ACC112 (cell line): ENCODE measurements around the gene CCNH.
A peak's percentile ranks its signal among the peaks of the same experiment; 100 is the strongest.

Experiments
- H2AFZ ChIP-seq: fragments of 200-600 bp; sonication (generic); one replicate; pipeline ENCODE4 v1.6.0; 2017; ENCODE audit warnings: antibody characterized with exemption, low read length; ENCODE audit not compliant: unreplicated experiment
- H3K27ac ChIP-seq: fragments of 200-600 bp; sonication (generic); 2 replicates; pipeline ENCODE4 v1.5.1; 2014; ENCODE audit warnings: low read depth, mild to moderate bottlenecking, antibody characterized with exemption, low read length, moderate library complexity
- H3K27me3 ChIP-seq: fragments of 200-600 bp; sonication (generic); 2 replicates; pipeline ENCODE4 v1.6.1; 2014; ENCODE audit warnings: mild to moderate bottlenecking, antibody characterized with exemption, low read length, moderate library complexity, mixed read lengths; ENCODE audit not compliant: insufficient read depth
- H3K36me3 ChIP-seq: fragments of 200-600 bp; sonication (generic); 2 replicates; pipeline ENCODE4 v1.6.1; 2016; ENCODE audit warnings: mild to moderate bottlenecking, antibody characterized with exemption, low read length, moderate library complexity, mixed read lengths; ENCODE audit not compliant: insufficient read depth
- H3K4me1 ChIP-seq: fragments of 200-600 bp; sonication (generic); one replicate; pipeline ENCODE4 v1.6.1; 2016; ENCODE audit warnings: low read length, mixed read lengths; ENCODE audit not compliant: insufficient read depth, unreplicated experiment, control insufficient read depth
- H3K4me3 ChIP-seq: fragments of 200-600 bp; sonication (generic); 2 replicates; pipeline ENCODE4 v1.5.1; 2014; ENCODE audit warnings: mild to moderate bottlenecking, low read depth, low read length
- H3K79me2 ChIP-seq: fragments of 200-600 bp; sonication (generic); one replicate; pipeline ENCODE4 v1.6.0; 2016; ENCODE audit warnings: low read length; ENCODE audit not compliant: control insufficient read depth, unreplicated experiment, insufficient read depth

CCNH gene

DNA sequence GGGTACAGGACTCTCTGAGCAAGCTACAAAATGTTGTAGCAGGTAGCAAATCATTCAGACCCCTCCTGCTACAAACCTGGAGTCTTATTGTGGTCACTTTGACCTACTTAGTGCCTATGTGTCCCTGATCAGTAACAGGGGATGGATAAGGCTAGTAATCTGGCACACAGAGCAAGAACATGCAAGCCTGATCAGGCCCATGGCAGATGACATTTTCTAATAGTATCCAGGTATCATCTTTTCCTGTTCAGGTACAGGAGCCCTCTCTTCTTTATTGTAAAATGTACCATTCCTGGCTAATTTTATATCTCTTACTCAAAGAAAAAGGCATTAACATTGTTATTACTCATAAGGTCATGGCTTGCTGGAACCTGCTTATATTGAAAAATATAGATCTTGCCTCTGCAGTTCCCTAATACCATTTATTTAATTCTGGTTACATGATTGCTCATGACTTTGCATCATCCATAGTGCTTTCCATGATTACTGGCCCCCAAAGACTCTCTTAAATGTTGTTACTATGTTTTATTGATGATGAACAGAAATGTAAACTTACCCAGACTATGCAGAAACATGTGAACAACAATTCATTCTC is 18.2 kb upstream of the CCNH start:
- H3K79me2 ChIP-seq = no peaks in the 10 kb centered on the region
- no peaks in the 10 kb centered on the region for H3K36me3 ChIP-seq
- no peak overlapping the region for H2AFZ ChIP-seq
- peaks cover 20% of the 10 kb centered on the region; the same call in 1 of the 2 replicates for H3K27me3 ChIP-seq
- H3K4me1 ChIP-seq = no peaks in the 10 kb centered on the region
- no peak overlapping the region for H3K27ac ChIP-seq
- H3K4me3 ChIP-seq = no peak overlapping the region

DNA sequence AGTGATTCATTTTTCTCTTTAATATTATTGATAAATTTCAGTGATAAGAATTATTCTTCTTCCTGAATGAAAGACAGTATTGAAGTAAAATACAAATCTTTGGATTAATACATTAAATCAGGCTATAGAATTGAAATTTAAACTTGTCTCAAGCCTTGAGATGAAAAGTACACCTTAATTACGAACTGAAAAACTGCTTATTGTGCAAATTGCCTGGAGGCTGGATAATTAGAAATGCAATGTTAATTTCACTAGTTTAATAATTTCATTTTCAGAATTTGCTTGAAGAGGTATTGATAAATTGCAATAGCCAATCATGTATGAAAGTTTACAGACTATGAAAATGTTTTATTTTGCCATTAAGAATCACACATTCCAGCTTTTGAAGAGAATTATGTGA is 11.0 kb upstream of the CCNH start:
- Histone ChIP-seq H3K4me1 (no peaks in the 10 kb centered on the region), H3K36me3 (no peaks in the 10 kb centered on the region), H3K79me2 (no peaks in the 10 kb centered on the region)

DNA sequence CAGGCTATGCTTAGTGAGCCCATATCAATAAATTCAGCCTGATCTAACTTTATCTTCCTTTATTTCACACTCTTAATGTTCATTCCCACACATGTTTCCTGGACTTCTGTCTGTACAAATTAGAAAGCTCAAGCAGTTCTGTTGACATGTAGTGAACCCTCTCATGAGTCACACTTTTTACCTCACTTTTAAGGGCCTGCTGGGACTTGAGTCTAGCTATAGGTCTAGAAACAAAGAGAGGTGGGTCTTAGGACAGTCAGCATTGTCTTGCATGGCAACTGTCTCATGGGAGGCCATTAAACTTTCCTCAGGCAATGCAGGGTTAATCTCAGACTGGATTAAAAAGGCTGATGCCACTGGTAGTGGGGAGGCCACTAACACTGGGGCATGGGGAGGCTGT is 8.6 kb upstream of the CCNH start:
- Histone ChIP-seq H3K36me3 (no peaks in the 10 kb centered on the region), H3K27ac (no peak overlapping the region), H2AFZ (no peak overlapping the region), H3K4me3 (no peak overlapping the region), H3K79me2 (no peaks in the 10 kb centered on the region), H3K27me3 (no peaks in the 10 kb centered on the region), H3K4me1 (no peaks in the 10 kb centered on the region)

More for the DNA sequence above, 11.0 kb upstream of the CCNH start:
- H3K27ac ChIP-seq = no peak overlapping the region
- no peak overlapping the region for H2AFZ ChIP-seq
- H3K27me3 ChIP-seq = no peaks in the 10 kb centered on the region
- H3K4me3 ChIP-seq = no peak overlapping the region

DNA sequence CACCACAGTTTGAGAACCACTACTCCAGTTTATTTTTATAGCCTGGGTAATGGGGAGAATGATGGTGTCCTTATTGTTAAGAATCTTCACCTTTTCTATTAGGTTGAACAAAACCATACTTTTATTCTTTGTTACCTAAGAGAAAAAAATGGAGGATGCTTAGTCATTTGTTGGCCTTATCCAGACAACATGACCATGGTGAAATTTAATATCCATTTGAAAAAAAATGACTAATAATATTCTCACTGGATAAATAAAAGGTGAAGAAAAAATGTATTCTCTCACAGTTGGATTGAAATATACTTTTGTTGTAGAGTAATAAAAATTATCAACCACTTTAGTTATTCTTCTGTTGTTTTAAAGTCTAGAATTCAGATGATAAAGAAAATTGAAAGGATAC is 5.8 kb upstream of the CCNH start:
- Histone ChIP-seq H3K27ac (no peak overlapping the region), H3K27me3 (no peaks in the 10 kb centered on the region), H2AFZ (no peak overlapping the region), H3K4me1 (no peaks in the 10 kb centered on the region), H3K36me3 (no peaks in the 10 kb centered on the region), H3K4me3 (no peak overlapping the region), H3K79me2 (no peaks in the 10 kb centered on the region)

DNA sequence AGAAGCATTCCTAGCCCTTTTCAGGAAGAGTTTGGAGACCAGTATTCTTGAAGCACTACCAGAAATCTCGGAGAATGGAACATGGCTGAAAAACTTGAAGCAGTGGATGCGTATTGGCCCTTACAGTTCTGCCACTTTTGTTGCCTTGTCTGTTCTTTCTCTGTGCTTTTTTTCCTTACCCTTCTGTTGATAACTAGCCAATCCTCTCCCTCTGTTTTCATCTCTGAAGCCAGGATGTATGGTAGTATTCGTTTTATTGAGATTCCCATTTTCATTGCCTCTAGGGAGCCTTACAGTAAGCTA is 564 bp upstream of the CCNH start:
- peak overlapping the region; percentile 94 for H2AFZ ChIP-seq
- H3K79me2 ChIP-seq = peaks cover 42% of the 10 kb centered on the region
- H3K36me3 ChIP-seq = peaks cover 11% of the 10 kb centered on the region; the same call in 1 of the 2 replicates
- peak overlapping the region; percentile 59 for H3K27ac ChIP-seq
- H3K4me3 ChIP-seq = peak overlapping the region; percentile 92
- H3K27me3 ChIP-seq = no peaks in the 10 kb centered on the region
- H3K4me1 ChIP-seq = peaks cover 10% of the 10 kb centered on the region

DNA sequence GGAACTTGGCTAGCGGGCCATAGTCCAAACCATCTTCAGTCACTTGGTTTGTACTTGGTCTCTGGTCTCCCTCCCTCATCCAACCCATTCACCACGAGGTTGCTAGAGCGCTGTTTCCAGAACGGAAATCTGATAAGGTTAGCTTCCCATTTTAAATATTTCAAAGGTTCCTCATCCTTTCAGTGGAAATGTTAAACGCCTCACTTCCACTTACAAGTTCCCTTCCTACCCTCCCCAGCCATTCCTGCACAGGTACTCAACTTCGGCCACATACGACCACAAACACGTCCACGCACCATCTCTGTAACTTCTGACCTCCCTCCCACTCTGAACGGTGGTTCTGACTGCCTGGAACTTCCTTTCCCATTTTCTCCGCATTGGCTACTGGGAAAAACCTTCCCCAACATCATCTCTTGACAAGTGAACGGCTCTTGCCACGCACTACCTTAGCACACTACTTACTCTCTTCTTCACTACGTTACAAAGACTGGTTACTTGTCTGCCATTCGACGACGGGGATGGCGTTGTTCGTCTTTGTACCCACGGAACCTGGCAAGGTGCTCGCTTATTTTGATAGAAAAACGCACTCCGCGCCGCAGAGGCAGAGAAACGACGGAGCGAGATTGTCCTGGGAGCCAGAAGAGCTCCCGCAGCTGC is 629 bp downstream of the CCNH start:
- Histone ChIP-seq H3K4me1 (peaks cover 10% of the 10 kb centered on the region), H3K4me3 (peak overlapping the region; percentile 92), H3K79me2 (peaks cover 51% of the 10 kb centered on the region), H2AFZ (peak overlapping the region; percentile 80), H3K36me3 (peaks cover 21% of the 10 kb centered on the region), H3K27ac (peak overlapping the region; percentile 87), H3K27me3 (no peaks in the 10 kb centered on the region)

DNA sequence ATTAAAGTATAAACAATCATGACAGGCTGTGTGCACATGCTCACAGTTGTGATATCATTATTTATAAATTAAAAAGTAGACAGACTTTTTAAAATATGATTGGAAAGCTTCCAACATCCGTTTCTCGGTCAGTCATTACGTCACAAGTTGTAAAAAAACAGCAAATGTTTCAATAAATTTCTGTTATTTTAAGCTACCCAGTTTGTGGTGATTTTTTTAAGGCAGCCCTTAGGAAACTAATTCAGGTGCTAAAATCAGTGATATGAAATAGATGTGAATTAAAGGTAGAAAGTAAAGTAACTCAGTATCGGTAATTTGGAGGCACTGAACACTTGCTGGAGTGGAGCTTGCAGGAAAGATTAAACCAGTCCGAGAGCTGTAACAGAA is 1.2 kb downstream of the CCNH start:
- H3K36me3 ChIP-seq = peaks cover 26% of the 10 kb centered on the region
- H3K4me3 ChIP-seq = peak overlapping the region; percentile 92
- H2AFZ ChIP-seq = no peak overlapping the region

DNA sequence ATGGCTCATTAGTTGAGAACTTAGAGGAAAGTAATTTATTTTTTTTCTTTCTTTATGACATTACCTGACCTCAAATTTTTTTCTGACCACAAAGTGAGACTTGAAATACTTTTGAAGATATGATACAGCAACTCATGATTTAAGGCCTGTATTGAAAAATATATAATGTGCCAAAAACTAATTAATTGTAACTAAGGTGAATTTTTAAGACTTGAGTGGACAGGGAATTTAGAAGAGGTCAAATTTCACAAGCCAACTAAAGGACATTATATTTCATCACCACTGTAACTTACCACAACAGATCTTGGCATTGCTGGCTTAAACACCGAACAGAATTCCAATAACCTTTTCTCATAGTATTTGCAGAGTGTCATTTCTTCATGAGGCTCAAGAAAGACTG is 1.8 kb downstream of the CCNH start:
- H3K79me2 ChIP-seq = peaks cover 56% of the 10 kb centered on the region
- peak overlapping the region; percentile 87 for H3K27ac ChIP-seq
- H3K4me1 ChIP-seq = peaks cover 10% of the 10 kb centered on the region
- no peak overlapping the region for H2AFZ ChIP-seq
- no peaks in the 10 kb centered on the region for H3K27me3 ChIP-seq
- H3K36me3 ChIP-seq = peaks cover 32% of the 10 kb centered on the region
- peak overlapping the region; percentile 92 for H3K4me3 ChIP-seq

More for the DNA sequence above, 1.2 kb downstream of the CCNH start:
- peaks cover 10% of the 10 kb centered on the region for H3K4me1 ChIP-seq
- H3K79me2 ChIP-seq = peaks cover 56% of the 10 kb centered on the region
- no peaks in the 10 kb centered on the region for H3K27me3 ChIP-seq
- peak overlapping the region; percentile 87 for H3K27ac ChIP-seq

DNA sequence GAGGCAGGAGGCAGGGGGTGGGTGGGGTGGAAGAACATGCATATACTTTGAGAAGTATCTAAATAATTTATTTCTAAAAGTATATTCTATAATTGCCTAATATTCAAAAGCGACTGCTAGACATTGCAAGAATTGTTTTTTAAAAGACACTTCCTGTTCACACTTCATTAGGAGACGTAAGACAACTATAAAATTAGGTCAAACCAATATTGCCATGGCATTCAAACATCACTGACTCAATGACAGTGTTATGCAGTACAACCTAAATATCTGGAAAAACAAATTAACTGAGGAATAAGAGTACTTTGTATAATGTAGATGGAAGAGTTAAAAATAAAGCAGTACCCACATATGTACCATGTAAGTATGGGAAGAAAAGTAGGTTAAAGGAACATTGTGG is 4.5 kb downstream of the CCNH start:
- Histone ChIP-seq H3K79me2 (peaks cover 60% of the 10 kb centered on the region), H3K36me3 (peaks cover 43% of the 10 kb centered on the region), H3K27me3 (no peaks in the 10 kb centered on the region), H3K4me1 (peaks cover 10% of the 10 kb centered on the region), H3K4me3 (no peak overlapping the region), H2AFZ (no peak overlapping the region), H3K27ac (no peak overlapping the region)

DNA sequence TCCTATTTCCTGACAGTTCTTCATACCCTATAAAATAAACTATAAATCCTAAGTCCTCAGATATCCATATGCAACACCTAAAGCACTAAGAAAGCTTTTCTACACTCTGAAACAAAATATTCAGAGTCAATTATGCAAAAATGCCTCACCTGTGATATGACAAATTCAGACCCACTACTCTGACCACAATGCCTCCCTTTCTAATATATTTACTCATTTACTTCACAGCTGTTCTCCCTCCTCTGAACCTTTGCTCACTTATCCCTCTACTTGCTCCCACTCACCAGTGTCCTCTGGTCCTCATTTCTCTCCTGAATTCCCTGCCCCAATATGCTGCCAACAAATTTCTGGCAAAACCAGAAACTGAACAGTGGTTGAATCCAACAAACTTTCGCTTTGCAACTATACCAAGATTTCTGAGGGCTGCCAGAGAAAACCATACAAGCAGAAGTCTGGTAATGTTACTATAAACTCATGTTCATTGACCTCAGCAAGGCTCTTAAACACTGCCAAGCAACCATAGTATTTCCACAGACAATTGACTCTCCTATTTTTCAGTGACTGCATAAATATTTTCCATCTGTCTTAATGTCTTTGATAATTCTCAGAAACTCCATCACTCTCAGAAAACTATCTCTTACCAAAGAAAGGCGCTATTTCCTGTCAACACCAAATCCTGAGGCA is 7.1 kb downstream of the CCNH start:
- Histone ChIP-seq H2AFZ (no peak overlapping the region), H3K27me3 (no peaks in the 10 kb centered on the region), H3K36me3 (peaks cover 53% of the 10 kb centered on the region), H3K4me3 (no peak overlapping the region), H3K4me1 (peaks cover 5% of the 10 kb centered on the region), H3K27ac (no peak overlapping the region), H3K79me2 (peaks cover 37% of the 10 kb centered on the region)

DNA sequence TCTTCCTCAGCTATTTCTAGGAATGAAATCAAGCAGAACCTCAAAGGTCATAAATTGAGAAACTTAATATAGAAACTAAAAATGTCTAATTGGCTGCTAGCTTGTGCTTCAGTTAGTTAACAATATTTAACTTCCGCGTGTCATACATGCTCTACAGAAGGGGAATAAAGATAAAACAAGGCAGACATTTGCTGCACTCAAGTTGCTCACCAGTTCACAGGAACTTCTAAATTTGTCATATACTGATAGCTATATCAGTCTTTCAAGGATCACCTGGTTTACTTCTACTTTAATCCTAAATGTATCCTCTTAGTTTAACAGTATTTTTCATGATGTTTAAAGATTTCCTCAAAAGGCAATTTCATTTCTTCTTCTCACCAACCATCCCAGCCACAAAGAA is 8.4 kb downstream of the CCNH start:
- H3K27ac ChIP-seq = no peak overlapping the region
- peaks cover 57% of the 10 kb centered on the region for H3K36me3 ChIP-seq
- peaks cover 9% of the 10 kb centered on the region for H3K4me1 ChIP-seq
- peaks cover 26% of the 10 kb centered on the region for H3K79me2 ChIP-seq
- no peaks in the 10 kb centered on the region for H3K27me3 ChIP-seq
- no peak overlapping the region for H3K4me3 ChIP-seq
- no peak overlapping the region for H2AFZ ChIP-seq
